ENCODE measurements around the gene EYS. TPM values are rescaled to one million over a fixed set of nuclear protein-coding genes. Genes with fewer than 3 reads are reported as not detected.

The EYS gene
- total RNA-seq, 2 experiments from 2014 or later, result not detected

- Mint-ChIP-seq H3K4me1 (ENCODE audit: low read depth) (no peaks in the 10 kb centered on the region), H3K36me3 (ENCODE audit: low read depth) (no peaks in the 10 kb centered on the region), H3K27ac (no peak overlapping the region), H3K9me3 (peaks cover 4% of the 10 kb centered on the region), H3K27me3 (no peaks in the 10 kb centered on the region), H3K4me3 (no peak overlapping the region)
- H3K27me3 ChIP-seq (ENCODE audit: control insufficient read depth in 1 of 2, insufficient read depth in 2 of 2, low read length in 2 of 2), result no peaks in the 10 kb centered on the region
- ATAC-seq (ENCODE audit: poor library complexity) (no peak), DNase-seq (no peak)
- H3K27ac ChIP-seq (ENCODE audit: low read depth in 1 of 2, low read length in 2 of 2), result no peak overlapping the region
- POLR2A ChIA-PET, result no interaction called here
- intact Hi-C loops (cut with DNase I, micrococcal nuclease), result no loop called here
- CTCF ChIA-PET, result no interaction called here
- H3K4me1 ChIP-seq (ENCODE audit: insufficient read depth, low read length), result no peaks in the 10 kb centered on the region
- H3K4me3 ChIP-seq (ENCODE audit: low read length), result no peak overlapping the region
- peaks cover 0 to 3% of the 10 kb centered on the region in 2 experiments for H3K9me3 ChIP-seq (ENCODE audit: control insufficient read depth in 1 of 2, insufficient read depth in 1 of 2, low read length in 2 of 2)
- no peak for TF ChIP-seq CTCF (IDR thresholded peaks at IDR 0.05)
- no peaks in the 10 kb centered on the region for H3K36me3 ChIP-seq (ENCODE audit: insufficient read depth, low read length)
Observed at GRCh38 chr6:64290867-64291266, 1416.2 kb downstream of the EYS start.

- Mint-ChIP-seq H3K27ac (no peak overlapping the region), H3K4me3 (no peak overlapping the region), H3K9me3 (peaks cover 4% of the 10 kb centered on the region), H3K4me1 (ENCODE audit: low read depth) (no peaks in the 10 kb centered on the region), H3K27me3 (no peaks in the 10 kb centered on the region), H3K36me3 (ENCODE audit: low read depth) (no peaks in the 10 kb centered on the region)
- Histone ChIP-seq H3K4me3 (ENCODE audit: low read length) (no peak overlapping the region), H3K4me1 (ENCODE audit: insufficient read depth, low read length) (no peaks in the 10 kb centered on the region), H3K9me3 (ENCODE audit: control insufficient read depth in 1 of 2, insufficient read depth in 1 of 2, low read length in 2 of 2) (peaks cover 0 to 1% of the 10 kb centered on the region in 2 experiments), H3K36me3 (ENCODE audit: insufficient read depth, low read length) (no peaks in the 10 kb centered on the region), H3K27me3 (ENCODE audit: control insufficient read depth in 1 of 2, insufficient read depth in 2 of 2, low read length in 2 of 2) (no peaks in the 10 kb centered on the region), H3K27ac (ENCODE audit: low read depth in 1 of 2, low read length in 2 of 2) (no peak overlapping the region)
- DNase-seq (no peak), ATAC-seq (ENCODE audit: poor library complexity) (no peak)
- no peak for TF ChIP-seq CTCF (IDR thresholded peaks at IDR 0.05)
- POLR2A ChIA-PET, result no interaction called here
- intact Hi-C loops (cut with DNase I, micrococcal nuclease), result no loop called here
- CTCF ChIA-PET, result no interaction called here
Observed at GRCh38 chr6:64289931-64290330, 1417.1 kb downstream of the EYS start.

- H3K27ac ChIP-seq (ENCODE audit: low read depth in 1 of 2, low read length in 2 of 2), result no peak overlapping the region
- H3K36me3 ChIP-seq (ENCODE audit: insufficient read depth, low read length), result no peaks in the 10 kb centered on the region
- no peak overlapping the region for H3K4me3 Mint-ChIP-seq
- H3K36me3 Mint-ChIP-seq (ENCODE audit: low read depth), result no peaks in the 10 kb centered on the region
- ATAC-seq (ENCODE audit: poor library complexity) (no peak), DNase-seq (no peak)
- no peaks in the 10 kb centered on the region for H3K27me3 ChIP-seq (ENCODE audit: control insufficient read depth in 1 of 2, insufficient read depth in 2 of 2, low read length in 2 of 2)
- no peaks in the 10 kb centered on the region for H3K4me1 ChIP-seq (ENCODE audit: insufficient read depth, low read length)
- no peaks in the 10 kb centered on the region for H3K27me3 Mint-ChIP-seq
- no peaks in the 10 kb centered on the region for H3K9me3 ChIP-seq (ENCODE audit: control insufficient read depth in 1 of 2, insufficient read depth in 1 of 2, low read length in 2 of 2)
- H3K27ac Mint-ChIP-seq, result no peak overlapping the region
- no peak for TF ChIP-seq CTCF (IDR thresholded peaks at IDR 0.05)
- peaks cover 4% of the 10 kb centered on the region for H3K9me3 Mint-ChIP-seq
- POLR2A ChIA-PET, result no interaction called here
- H3K4me1 Mint-ChIP-seq (ENCODE audit: low read depth), result no peaks in the 10 kb centered on the region
- intact Hi-C loops (cut with DNase I, micrococcal nuclease), result no loop called here
- CTCF ChIA-PET, result no interaction called here
- no peak overlapping the region for H3K4me3 ChIP-seq (ENCODE audit: low read length)
Observed at GRCh38 chr6:64288351-64288750, 1418.7 kb downstream of the EYS start.
